PFSK-1 (cell line): ENCODE measurements around the gene TBKBP1.

Experiments used
- FOXP2 ChIP-seq: optimal IDR thresholded peaks from 2 replicates; pipeline ENCODE3; 2011; ENCODE audit warnings: borderline replicate concordance, control low read depth, inconsistent platforms; ENCODE audit not compliant: insufficient read depth; ENCODE audit errors: extremely low read length, extremely low read depth
- POLR2AphosphoS5 ChIP-seq: IDR thresholded peaks from 2 replicates; pipeline ENCODE4 v1.6.1; 2012; ENCODE audit warnings: low read depth, mild to moderate bottlenecking, control low read depth, low read length, moderate library complexity
- SIN3A ChIP-seq: IDR thresholded peaks from 2 replicates; pipeline ENCODE4 v1.6.1; 2012; ENCODE audit warnings: mild to moderate bottlenecking, low read length, moderate library complexity, borderline replicate concordance; ENCODE audit not compliant: insufficient read depth
- TAF1 ChIP-seq: IDR thresholded peaks from 2 replicates; pipeline ENCODE4 v1.6.1; 2012; ENCODE audit warnings: low read length, control low read depth, borderline replicate concordance; ENCODE audit not compliant: insufficient read depth
- TF ChIP-seq, protein P1 (sequence below), 2 experiments: IDR thresholded peaks; 2 replicates each; pipeline versions ENCODE4 v1.6.1 to v1.8.0; 2011 to 2012; ENCODE audit warnings: low read depth in 2 of 2, low read length in 2 of 2, control low read depth in 1 of 2, inconsistent platforms in 1 of 2, mild to moderate bottlenecking in 1 of 2, moderate library complexity in 1 of 2; ENCODE audit not compliant: insufficient read depth in 1 of 2

The TBKBP1 gene

DNA sequence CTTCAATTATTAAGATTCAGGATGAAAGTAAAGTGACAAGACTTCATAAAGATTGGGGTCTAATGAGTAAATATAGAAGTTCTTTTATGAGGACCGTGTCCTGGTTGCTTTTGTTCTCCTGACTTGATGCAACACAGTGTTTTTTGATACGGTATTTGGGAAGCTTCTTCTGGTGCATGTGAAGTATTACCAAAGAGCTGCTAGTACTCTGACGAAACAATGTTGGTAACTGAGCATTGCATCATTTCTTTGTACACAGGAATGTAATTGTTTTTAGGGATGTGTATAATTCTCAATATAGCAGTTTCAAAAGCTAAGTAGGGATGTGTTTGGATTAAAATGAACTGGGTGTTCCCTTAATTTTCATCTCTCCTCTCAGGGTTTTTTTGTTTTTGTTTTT lies 28.3 kb upstream of the TBKBP1 start:
- no peak for TF ChIP-seq TAF1
- TF ChIP-seq POLR2AphosphoS5 = no peak; the same call in none of the 2 replicates
- no peak for TF ChIP-seq SIN3A
- TF ChIP-seq, protein P1, sequence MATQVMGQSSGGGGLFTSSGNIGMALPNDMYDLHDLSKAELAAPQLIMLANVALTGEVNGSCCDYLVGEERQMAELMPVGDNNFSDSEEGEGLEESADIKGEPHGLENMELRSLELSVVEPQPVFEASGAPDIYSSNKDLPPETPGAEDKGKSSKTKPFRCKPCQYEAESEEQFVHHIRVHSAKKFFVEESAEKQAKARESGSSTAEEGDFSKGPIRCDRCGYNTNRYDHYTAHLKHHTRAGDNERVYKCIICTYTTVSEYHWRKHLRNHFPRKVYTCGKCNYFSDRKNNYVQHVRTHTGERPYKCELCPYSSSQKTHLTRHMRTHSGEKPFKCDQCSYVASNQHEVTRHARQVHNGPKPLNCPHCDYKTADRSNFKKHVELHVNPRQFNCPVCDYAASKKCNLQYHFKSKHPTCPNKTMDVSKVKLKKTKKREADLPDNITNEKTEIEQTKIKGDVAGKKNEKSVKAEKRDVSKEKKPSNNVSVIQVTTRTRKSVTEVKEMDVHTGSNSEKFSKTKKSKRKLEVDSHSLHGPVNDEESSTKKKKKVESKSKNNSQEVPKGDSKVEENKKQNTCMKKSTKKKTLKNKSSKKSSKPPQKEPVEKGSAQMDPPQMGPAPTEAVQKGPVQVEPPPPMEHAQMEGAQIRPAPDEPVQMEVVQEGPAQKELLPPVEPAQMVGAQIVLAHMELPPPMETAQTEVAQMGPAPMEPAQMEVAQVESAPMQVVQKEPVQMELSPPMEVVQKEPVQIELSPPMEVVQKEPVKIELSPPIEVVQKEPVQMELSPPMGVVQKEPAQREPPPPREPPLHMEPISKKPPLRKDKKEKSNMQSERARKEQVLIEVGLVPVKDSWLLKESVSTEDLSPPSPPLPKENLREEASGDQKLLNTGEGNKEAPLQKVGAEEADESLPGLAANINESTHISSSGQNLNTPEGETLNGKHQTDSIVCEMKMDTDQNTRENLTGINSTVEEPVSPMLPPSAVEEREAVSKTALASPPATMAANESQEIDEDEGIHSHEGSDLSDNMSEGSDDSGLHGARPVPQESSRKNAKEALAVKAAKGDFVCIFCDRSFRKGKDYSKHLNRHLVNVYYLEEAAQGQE (IDR thresholded peaks at IDR 0.05; ENCODE audit: insufficient read depth in 1 of 2, low read depth in 2 of 2, low read length in 2 of 2) = no peak
- TF ChIP-seq FOXP2 = no peak

DNA sequence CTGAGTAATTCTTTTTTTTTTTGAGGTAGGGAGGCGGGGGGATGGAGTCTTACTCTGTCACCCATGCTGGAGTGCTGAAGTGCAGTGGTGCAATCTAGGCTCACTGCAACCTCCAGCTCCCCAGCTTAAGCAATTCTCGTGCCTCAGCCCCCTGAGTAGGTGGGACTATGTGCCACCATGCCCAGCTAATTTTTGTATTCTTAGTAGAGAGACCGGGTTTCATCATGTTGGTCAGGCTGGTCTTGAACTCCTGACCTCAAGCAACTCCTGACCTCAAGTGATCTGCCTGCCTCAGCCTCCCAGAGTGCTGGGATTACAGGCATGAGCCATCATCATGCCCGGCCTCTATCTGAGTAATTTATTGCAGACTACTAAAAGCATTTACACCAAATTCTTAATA lies 24.9 kb upstream of the TBKBP1 start:
- TF ChIP-seq FOXP2 (no peak), POLR2AphosphoS5 (no peak; the same call in 1 of the 2 replicates), SIN3A (no peak), TAF1 (no peak)
- TF ChIP-seq, protein P1 (IDR thresholded peaks at IDR 0.05; ENCODE audit: insufficient read depth in 1 of 2, low read depth in 2 of 2, low read length in 2 of 2) = no peak

DNA sequence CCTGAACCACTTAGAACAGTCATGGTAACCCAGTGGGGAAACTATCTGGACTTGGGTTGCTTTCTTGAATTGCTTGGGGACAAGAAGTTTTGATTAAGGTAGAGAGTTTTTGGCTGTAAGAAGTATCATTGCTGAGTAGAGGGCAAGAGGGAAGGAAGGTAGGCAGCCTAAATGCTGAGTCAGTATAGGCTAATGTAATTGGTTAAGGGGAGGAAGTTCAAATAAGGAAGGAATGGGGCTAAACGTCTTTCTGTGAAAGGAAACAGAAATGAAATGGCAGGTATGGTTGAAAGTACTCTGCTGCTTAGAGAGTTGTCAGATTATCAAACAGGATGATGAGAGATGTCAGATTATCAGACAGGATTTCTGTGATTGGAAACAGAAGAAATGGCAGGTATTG lies 23.9 kb upstream of the TBKBP1 start:
- TF ChIP-seq, protein P1 (IDR thresholded peaks at IDR 0.05; ENCODE audit: insufficient read depth in 1 of 2, low read depth in 2 of 2, low read length in 2 of 2) = no peak
- TF ChIP-seq POLR2AphosphoS5 (no peak), FOXP2 (no peak), SIN3A (no peak), TAF1 (no peak)

DNA sequence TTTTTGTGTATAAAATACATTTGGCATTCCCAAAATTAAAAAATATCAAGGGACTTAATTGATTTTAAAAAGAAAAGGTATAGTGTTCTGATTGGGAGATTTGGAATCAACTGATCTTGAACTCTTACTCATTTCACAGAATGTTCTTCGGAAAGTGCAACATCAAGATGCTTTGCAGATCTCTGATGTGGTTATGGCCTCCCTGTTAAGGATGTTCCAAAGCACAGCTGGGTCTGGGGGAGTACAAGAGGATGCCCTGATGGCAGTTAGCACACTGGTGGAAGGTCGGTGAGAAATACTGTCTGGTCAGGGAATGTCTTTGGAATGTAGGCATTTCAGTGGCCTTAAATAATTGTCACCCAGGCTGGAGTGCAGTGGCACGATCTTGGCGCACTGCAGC lies 19.5 kb upstream of the TBKBP1 start:
- peak; percentile 23; the same call in 1 of the 2 replicates for TF ChIP-seq POLR2AphosphoS5
- TF ChIP-seq, protein P1 (IDR thresholded peaks at IDR 0.05; ENCODE audit: insufficient read depth in 1 of 2, low read depth in 2 of 2, low read length in 2 of 2) = no peak

DNA sequence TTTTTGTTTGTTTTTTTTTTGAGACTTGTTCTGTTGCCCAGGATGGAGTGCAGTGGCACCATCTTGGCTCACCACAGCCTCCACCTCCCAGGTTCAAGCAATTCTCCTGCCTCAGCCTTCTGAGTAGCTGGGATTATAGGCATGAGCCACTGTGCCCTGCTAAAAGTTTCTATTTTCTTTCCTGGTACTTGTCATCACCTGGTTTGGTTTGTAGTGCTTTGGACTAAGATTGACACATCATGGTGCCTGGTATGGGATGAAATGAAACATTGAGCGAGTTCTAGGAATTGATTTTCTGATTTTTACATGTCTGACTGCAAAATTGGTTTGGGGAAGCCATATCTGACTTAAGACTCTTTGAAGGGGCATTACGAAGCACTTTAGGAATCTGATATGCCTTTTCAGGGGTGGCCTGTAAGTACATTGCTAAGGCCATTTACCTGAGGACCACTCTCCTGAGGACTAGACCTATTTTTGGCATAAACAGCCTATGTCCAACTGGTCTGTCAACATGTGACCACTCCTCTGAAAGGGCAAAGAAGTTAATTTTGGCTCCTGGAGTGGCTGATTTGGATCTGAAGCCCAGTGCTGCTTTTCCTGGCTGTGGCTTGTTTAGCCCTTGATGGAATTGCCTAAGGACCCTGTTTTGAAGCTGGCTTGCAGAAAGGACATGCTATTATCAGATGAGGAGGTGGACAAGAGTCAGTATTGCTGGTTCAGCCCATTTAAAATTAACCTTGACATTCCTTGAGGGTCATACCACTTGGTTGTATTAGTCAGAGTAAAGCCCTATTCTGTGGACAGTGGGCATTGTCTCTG lies 18.4 kb upstream of the TBKBP1 start:
- TF ChIP-seq POLR2AphosphoS5 = no peak
- no peak for TF ChIP-seq SIN3A
- TF ChIP-seq, protein P1 (IDR thresholded peaks at IDR 0.05; ENCODE audit: insufficient read depth in 1 of 2, low read depth in 2 of 2, low read length in 2 of 2) = no peak
- no peak for TF ChIP-seq FOXP2
- no peak for TF ChIP-seq TAF1
